Loucy (cell line): ENCODE data around the gene CD320.

Experiments
- CTCF ChIP-seq: fragments of 200-600 bp; sonication (generic); conservative IDR thresholded peaks from 2 replicates; pipeline ENCODE4 v1.5.1; 2014; ENCODE audit warnings: mild to moderate bottlenecking, antibody characterized with exemption, low read length
- EZH2phosphoT487 ChIP-seq: fragments of 200-600 bp; IDR thresholded peaks from 2 replicates; pipeline ENCODE4 v1.6.1; 2018; ENCODE audit warnings: antibody characterized with exemption, mild to moderate bottlenecking, moderate library complexity, borderline replicate concordance

- TF ChIP-seq EZH2phosphoT487 (no peak), CTCF (no peak)
These were observed 53.7 kb downstream of the CD320 start for GRCh38 chr19:8254286-8255001.
